ENCODE data around the gene ANKRD24.
A peak's percentile ranks its signal among the peaks of the same experiment; 100 is the strongest.

- TF ChIP-seq CTCF (IDR thresholded peaks at IDR 0.05; ENCODE audit: low read depth, low read length, missing input control) (peak; percentile 47), FOXA1 (IDR thresholded peaks at IDR 0.05) (no peak), HNF4A (conservative IDR thresholded peaks at IDR 0.05) (no peak), ZBTB33 (IDR thresholded peaks at IDR 0.05) (no peak), JUND (IDR thresholded peaks at IDR 0.05) (no peak)
These were observed 26.1 kb downstream of the ANKRD24 start for GRCh38 chr19:4208385-4209094.

All from liver (tissue), 3 donors.